Measurements from ENCODE around the gene CWH43. TPM values are rescaled to one million over a fixed set of nuclear protein-coding genes. Genes with fewer than 3 reads are reported as not detected.

Gene CWH43
- total and polyA plus RNA-seq, 9 of the 15 experiments (the other 6 are each of a cell fraction or from before 2014, with no cell fraction given): not detected

DNA sequence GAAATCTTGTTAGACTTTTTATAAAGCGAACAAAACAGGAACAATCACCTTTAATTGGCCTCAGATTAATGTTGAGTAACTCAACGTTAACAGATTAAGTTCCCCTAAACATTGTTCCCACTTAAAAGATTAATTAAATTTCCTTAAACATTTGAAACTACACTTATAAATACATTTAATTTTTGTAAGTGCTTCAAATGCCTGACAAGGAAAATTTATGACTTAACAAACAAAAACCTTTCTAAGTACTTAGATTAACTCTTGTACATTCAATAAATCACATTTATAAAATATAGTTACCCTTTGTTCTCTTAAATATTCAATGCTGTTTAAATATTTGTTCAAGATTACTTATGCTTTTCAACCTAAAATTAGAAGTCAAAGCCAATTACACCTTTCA is 40.1 kb upstream of the CWH43 start:
- no peaks in the 10 kb centered on the region for H3K36me3 ChIP-seq (ENCODE audit: control insufficient read depth, insufficient read depth, low read length)
- H2AFZ ChIP-seq (ENCODE audit: low read depth, low read length): no peak overlapping the region
- no peak for TF ChIP-seq ELF1 (tag; IDR thresholded peaks at IDR 0.05)
- TF ChIP-seq BRD4 (IDR thresholded peaks at IDR 0.05): no peak
- TF ChIP-seq SIX5 (IDR thresholded peaks at IDR 0.05; ENCODE audit: borderline replicate concordance in 1 of 2, insufficient read depth in 1 of 2, low read depth in 1 of 2, low read length in 2 of 2): no peak
- no peak for TF ChIP-seq NFXL1 (CRISPR knock-in tag; IDR thresholded peaks at IDR 0.05)
- TF ChIP-seq DDX20 (tag; IDR thresholded peaks at IDR 0.05; ENCODE audit: low read depth): no peak
- TF ChIP-seq MTA3 (IDR thresholded peaks at IDR 0.05; ENCODE audit: borderline replicate concordance): no peak
- TF ChIP-seq PRPF4 (IDR thresholded peaks at IDR 0.05; ENCODE audit: insufficient read depth, low read depth, low read length, poor library complexity, severe bottlenecking): no peak
- no peak for TF ChIP-seq ZNF584 (CRISPR knock-in tag; IDR thresholded peaks at IDR 0.05; ENCODE audit: low read depth)
- TF ChIP-seq ZNF707 (CRISPR knock-in tag; conservative IDR thresholded peaks at IDR 0.05): no peak
- TF ChIP-seq TAL1 (IDR thresholded peaks at IDR 0.05): no peak
- no peak for TF ChIP-seq SRSF1 (IDR thresholded peaks at IDR 0.05; ENCODE audit: low read depth, low read length)
- no peak for TF ChIP-seq ZNF217 (CRISPR knock-in tag; IDR thresholded peaks at IDR 0.05)
- no peak for TF ChIP-seq EWSR1 (IDR thresholded peaks at IDR 0.05; ENCODE audit: borderline replicate concordance, low read depth, partially characterized antibody)
- TF ChIP-seq ZNF668 (CRISPR knock-in tag; IDR thresholded peaks at IDR 0.05): no peak
- no peak for TF ChIP-seq MTF1 (CRISPR knock-in tag; IDR thresholded peaks at IDR 0.05; ENCODE audit: borderline replicate concordance)
- TF ChIP-seq EHMT2 (IDR thresholded peaks at IDR 0.05): no peak
- no peak for TF ChIP-seq CREBBP (IDR thresholded peaks at IDR 0.05; ENCODE audit: low read depth, low read length)
- TF ChIP-seq ZNF23 (CRISPR knock-in tag; IDR thresholded peaks at IDR 0.05): no peak
- TF ChIP-seq ZNF175 (CRISPR knock-in tag; IDR thresholded peaks at IDR 0.05; ENCODE audit: low read depth): no peak
- ATAC-seq: no peak
- no peaks in the 10 kb centered on the region for H4K20me1 ChIP-seq (replicated peaks; ENCODE audit: control insufficient read depth, insufficient read depth, low read length)
- BruUV-seq (replicated peaks): no TSS peak
- DNase-seq (ENCODE audit: extremely low read depth in 1 of 4, low spot score in 3 of 4): no peak
- no peaks in the 10 kb centered on the region; a peak in 2 of 5 replicates for H3K4me1 ChIP-seq (replicated peaks in 1 of 2; ENCODE audit: control insufficient read depth in 2 of 2, insufficient read depth in 2 of 2, low read length in 2 of 2)
- 6% methylated on average over 2 of the region's 2 CpGs for WGBS (ENCODE audit: insufficient coverage, low coverage, missing lambda C conversion rate)
- H3K9me3 ChIP-seq (replicated peaks; ENCODE audit: control insufficient read depth, insufficient read depth, low read depth, low read length): no peaks in the 10 kb centered on the region
- no peak overlapping the region for H3K4me3 ChIP-seq
- intact Hi-C loops (cut with micrococcal nuclease) (no loop called here), in situ Hi-C loops (cut with MboI) (no loop called here)
- no peak overlapping the region for H3K4me2 ChIP-seq (ENCODE audit: insufficient read depth, low read length)
- H3K79me2 ChIP-seq (ENCODE audit: control insufficient read depth, insufficient read depth, low read length): no peaks in the 10 kb centered on the region
- ChIA-PET CTCF (ENCODE audit: low intra/inter-chr PET ratio) (no interaction called here), POLR2A (no interaction called here)
- H3K27me3 ChIP-seq (ENCODE audit: control insufficient read depth in 2 of 2, insufficient read depth in 2 of 2, low read length in 2 of 2): peaks cover 0 to 4% of the 10 kb centered on the region in 2 experiments; a peak in 1 of 5 replicates
- no peaks in the 10 kb centered on the region for H3K9me1 ChIP-seq (ENCODE audit: control insufficient read depth, insufficient read depth, low read length)
- H3K27ac ChIP-seq (ENCODE audit: extremely low read depth, low read depth, low read length): no peak overlapping the region
- no peak for FAIRE-seq
- no peak overlapping the region for H3K9ac ChIP-seq (ENCODE audit: insufficient read depth in 1 of 2, low read depth in 2 of 2, low read length in 2 of 2)
